Neural progenitor cell (in vitro differentiated cells): ENCODE results near the gene PAPSS2. TPM values are rescaled to one million over a fixed set of nuclear protein-coding genes. Genes with fewer than 3 reads are reported as not detected.
"Not testable (repeated sequence)": the region's sequence is repeated elsewhere in the genome, so short reads cannot be mapped to it uniquely, and the experiment has no call there.

Source experiments
- DNase-seq: peaks from one replicate; pipeline ENCODE4 v3.0.0-alpha.2; 2016; ENCODE audit warnings: low spot score
- H2AFZ ChIP-seq: fragments of 200-600 bp; sonication (generic); replicated peaks from 2 replicates; pipeline ENCODE4 v1.6.1; 2016; ENCODE audit warnings: antibody characterized with exemption
- H3F3A ChIP-seq: fragments of 200-600 bp; sonication (generic); 2 replicates; pipeline ENCODE4 v1.6.1; 2016; ENCODE audit warnings: antibody characterized with exemption, low read depth
- H3K27ac ChIP-seq: fragments of 200-600 bp; sonication (generic); 2 replicates; pipeline ENCODE4 v1.5.1; 2016; ENCODE audit warnings: mild to moderate bottlenecking
- H3K27me3 ChIP-seq: fragments of 200-600 bp; sonication (generic); 2 replicates; pipeline ENCODE4 v1.6.1; 2016; ENCODE audit warnings: mild to moderate bottlenecking, moderate library complexity
- H3K36me3 ChIP-seq: fragments of 200-600 bp; sonication (generic); 2 replicates; pipeline ENCODE4 v1.5.1; 2016
- H3K4me1 ChIP-seq: fragments of 200-600 bp; sonication (generic); 2 replicates; pipeline ENCODE4 v1.6.1; 2016; ENCODE audit warnings: mixed run types
- H3K4me2 ChIP-seq: fragments of 200-600 bp; sonication (generic); 2 replicates; pipeline ENCODE4 v1.6.1; 2016
- H3K4me3 ChIP-seq: fragments of 200-600 bp; sonication (generic); 2 replicates; pipeline ENCODE4 v1.5.1; 2016
- H3K79me2 ChIP-seq: fragments of 200-600 bp; sonication (generic); 2 replicates; pipeline ENCODE4 v1.6.1; 2016; ENCODE audit warnings: low read depth
- H3K9ac ChIP-seq: fragments of 200-600 bp; sonication (generic); 2 replicates; pipeline ENCODE4 v1.6.1; 2016
- H3K9me3 ChIP-seq: fragments of 200-600 bp; sonication (generic); 2 replicates; pipeline ENCODE4 v1.5.1; 2016; ENCODE audit warnings: low read depth
- H4K20me1 ChIP-seq: fragments of 200-600 bp; sonication (generic); 2 replicates; pipeline ENCODE4 v1.6.1; 2016; ENCODE audit warnings: low read depth
- H3K27ac Mint-ChIP-seq: 3 replicates; pipeline ENCODE4 v1.8.0; 2021; ENCODE audit warnings: mixed read lengths
- H3K27me3 Mint-ChIP-seq: 2 replicates; pipeline ENCODE4 v1.8.0; 2022; ENCODE audit warnings: low read depth, mild to moderate bottlenecking, inconsistent platforms, moderate library complexity, mixed read lengths; ENCODE audit not compliant: insufficient read depth
- H3K36me3 Mint-ChIP-seq: 3 replicates; pipeline ENCODE4 v1.8.0; 2021; ENCODE audit warnings: mixed read lengths
- H3K4me1 Mint-ChIP-seq: 3 replicates; pipeline ENCODE4 v1.8.0; 2021; ENCODE audit warnings: mixed read lengths
- H3K4me3 Mint-ChIP-seq: 3 replicates; pipeline ENCODE4 v1.8.0; 2021; ENCODE audit warnings: mild to moderate bottlenecking, moderate library complexity, mixed read lengths
- H3K9me3 Mint-ChIP-seq: 3 replicates; pipeline ENCODE4 v1.8.0; 2020; ENCODE audit warnings: mixed read lengths
- CTCF ChIP-seq: fragments of 200-600 bp; sonication (generic); IDR thresholded peaks from 2 replicates; pipeline ENCODE4 v1.5.1; 2017; ENCODE audit warnings: antibody characterized with exemption, mild to moderate bottlenecking
- EZH2 ChIP-seq: fragments of 200-600 bp; sonication (generic); IDR thresholded peaks from 2 replicates; pipeline ENCODE4 v1.6.1; 2017; ENCODE audit warnings: antibody characterized with exemption, mild to moderate bottlenecking, moderate library complexity
- EZH2phosphoT487 ChIP-seq: fragments of 200-600 bp; sonication (generic); IDR thresholded peaks from 2 replicates; pipeline ENCODE4 v1.6.1; 2017; ENCODE audit warnings: antibody characterized with exemption
- total RNA-seq: library from RNA; depleted of rRNA; stranded (reverse); fragments of >200 nt; gene quantifications from 2 replicates; pipeline ENCODE4 v1.2.3, GENCODE V29; 2015; ENCODE audit warnings: low replicate concordance

The PAPSS2 gene
- total RNA-seq, result 4.0 and 6.0 TPM in 2 replicates

- Histone ChIP-seq H3K79me2 (peaks cover 4% of the 10 kb centered on the region), H4K20me1 (no peaks in the 10 kb centered on the region), H3K4me3 (peak within 1 kb of the TSS; percentile 84), H3K27me3 (peaks cover 37% of the 10 kb centered on the region), H3K36me3 (no peaks in the 10 kb centered on the region), H3K9ac (peak within 1 kb of the TSS; percentile 24), H2AFZ (peak within 1 kb of the TSS; percentile 100), H3K9me3 (no peaks in the 10 kb centered on the region), H3K4me1 (no peaks in the 10 kb centered on the region), H3K4me2 (peak within 1 kb of the TSS; percentile 100), H3F3A (peaks cover 16% of the 10 kb centered on the region), H3K27ac (no peak within 1 kb of the TSS)
- Mint-ChIP-seq H3K4me1 (peaks cover 23% of the 10 kb centered on the region), H3K27me3 (peaks cover 19% of the 10 kb centered on the region), H3K36me3 (no peaks in the 10 kb centered on the region), H3K4me3 (peak within 1 kb of the TSS; percentile 96), H3K9me3 (no peaks in the 10 kb centered on the region), H3K27ac (peak within 1 kb of the TSS; percentile 94)
- peak; percentile 34 for TF ChIP-seq CTCF
- no peak for TF ChIP-seq EZH2phosphoT487
- DNase-seq, result peak; percentile 78
These were observed at the start of gene PAPSS2 for GRCh38 chr10:87659571-87660483. TSS of gene PAPSS2 (plus strand) at chr10:87659878. CDS start at chr10:87659982, 104 bp downstream.

GRCh38 chr10:87611341-87611740, 48.3 kb upstream of the PAPSS2 start:
- not testable (repeated sequence) for H3K9me3 ChIP-seq, H3K27me3 ChIP-seq, H3K4me1 ChIP-seq, H3K4me3 ChIP-seq, H3K36me3 ChIP-seq, H3K27me3 Mint-ChIP-seq, H2AFZ ChIP-seq, H3K9ac ChIP-seq, H3K27ac ChIP-seq, H3K9me3 Mint-ChIP-seq, H3K27ac Mint-ChIP-seq, H3F3A ChIP-seq, DNase-seq, H3K4me3 Mint-ChIP-seq, H3K4me1 Mint-ChIP-seq, H3K79me2 ChIP-seq, H4K20me1 ChIP-seq, H3K4me2 ChIP-seq, H3K36me3 Mint-ChIP-seq

- no peaks in the 10 kb centered on the region for H3K9me3 ChIP-seq
- H3K9me3 Mint-ChIP-seq, result peaks cover 10% of the 10 kb centered on the region
- H3K27ac ChIP-seq, result no peak overlapping the region
- H3K4me1 Mint-ChIP-seq, result peaks cover 6% of the 10 kb centered on the region
- H2AFZ ChIP-seq, result no peak overlapping the region
- no peak overlapping the region for H3K4me3 Mint-ChIP-seq
- H3K36me3 Mint-ChIP-seq, result no peaks in the 10 kb centered on the region
- H4K20me1 ChIP-seq, result no peaks in the 10 kb centered on the region
- DNase-seq, result no peak
- no peaks in the 10 kb centered on the region for H3K27me3 ChIP-seq
- peaks cover 2% of the 10 kb centered on the region for H3K27me3 Mint-ChIP-seq
- H3K36me3 ChIP-seq, result no peaks in the 10 kb centered on the region
- no peaks in the 10 kb centered on the region for H3K4me1 ChIP-seq
- no peaks in the 10 kb centered on the region for H3F3A ChIP-seq
- no peak overlapping the region for H3K4me2 ChIP-seq
- no peak overlapping the region for H3K27ac Mint-ChIP-seq
- no peak overlapping the region for H3K4me3 ChIP-seq
- TF ChIP-seq EZH2 (no peak), CTCF (no peak), EZH2phosphoT487 (no peak)
- H3K9ac ChIP-seq, result no peak overlapping the region
- H3K79me2 ChIP-seq, result no peaks in the 10 kb centered on the region
These were observed 47.6 kb upstream of the PAPSS2 start for GRCh38 chr10:87612115-87612514.

GRCh38 chr10:87613751-87614150, 45.9 kb upstream of the PAPSS2 start:
- Histone ChIP-seq H3K79me2 (no peaks in the 10 kb centered on the region), H3K9me3 (no peaks in the 10 kb centered on the region), H4K20me1 (no peaks in the 10 kb centered on the region), H3K4me2 (no peak overlapping the region), H3K27me3 (no peaks in the 10 kb centered on the region), H3K4me1 (no peaks in the 10 kb centered on the region), H3K4me3 (no peak overlapping the region), H3K36me3 (no peaks in the 10 kb centered on the region), H3K9ac (no peak overlapping the region), H2AFZ (no peak overlapping the region), H3K27ac (no peak overlapping the region), H3F3A (no peaks in the 10 kb centered on the region)
- no peak for DNase-seq
- Mint-ChIP-seq H3K27ac (no peak overlapping the region), H3K36me3 (no peaks in the 10 kb centered on the region), H3K4me3 (no peak overlapping the region), H3K9me3 (peaks cover 10% of the 10 kb centered on the region), H3K4me1 (peaks cover 4% of the 10 kb centered on the region), H3K27me3 (peaks cover 2% of the 10 kb centered on the region)
- TF ChIP-seq EZH2phosphoT487 (no peak), CTCF (no peak), EZH2 (no peak)
